GM19351 (cell line): ENCODE results near the gene PRKAG2.

Source experiments
- ATAC-seq: cut with Tn5 transposase; IDR thresholded peaks from one replicate; pipeline ENCODE4 v1.9.1; 2021; ENCODE audit warnings: mild to moderate bottlenecking, moderate library complexity; ENCODE audit not compliant: unreplicated experiment

Gene PRKAG2

GRCh38 chr7:151732834-151733592 is 143.9 kb downstream of the PRKAG2 start:
- ATAC-seq: no peak

GRCh38 chr7:151732292-151732691 is 144.6 kb downstream of the PRKAG2 start:
- no peak for ATAC-seq

- ATAC-seq: no peak
These were observed 145.9 kb downstream of the PRKAG2 start for GRCh38 chr7:151731022-151731441.

- no peak for ATAC-seq
These were observed 146.3 kb downstream of the PRKAG2 start for GRCh38 chr7:151730591-151730990.

GRCh38 chr7:151729521-151729921 is 147.4 kb downstream of the PRKAG2 start:
- ATAC-seq: no peak

- no peak for ATAC-seq
These were observed 148.2 kb downstream of the PRKAG2 start for GRCh38 chr7:151728746-151729145.

- ATAC-seq: no peak
These were observed 148.6 kb downstream of the PRKAG2 start for GRCh38 chr7:151728286-151728660.

GRCh38 chr7:151727579-151728285 is 149.2 kb downstream of the PRKAG2 start:
- peak; percentile 84 for ATAC-seq

- no peak for ATAC-seq
These were observed 150.0 kb downstream of the PRKAG2 start for GRCh38 chr7:151726652-151727578.

GRCh38 chr7:151725844-151726651 is 150.9 kb downstream of the PRKAG2 start:
- ATAC-seq: no peak

- no peak for ATAC-seq
These were observed 151.9 kb downstream of the PRKAG2 start for GRCh38 chr7:151724920-151725584.

GRCh38 chr7:151724250-151724915 is 152.5 kb downstream of the PRKAG2 start:
- ATAC-seq: no peak

- no peak for ATAC-seq
These were observed 153.6 kb downstream of the PRKAG2 start for GRCh38 chr7:151723321-151723720.

GRCh38 chr7:151722533-151722932 is 154.4 kb downstream of the PRKAG2 start:
- no peak for ATAC-seq

- no peak for ATAC-seq
These were observed 155.2 kb downstream of the PRKAG2 start for GRCh38 chr7:151721694-151722093.

- no peak for ATAC-seq
These were observed 155.7 kb downstream of the PRKAG2 start for GRCh38 chr7:151721236-151721635.

- no peak for ATAC-seq
These were observed 156.6 kb downstream of the PRKAG2 start for GRCh38 chr7:151720280-151720679.

- ATAC-seq: no peak
These were observed 157.0 kb downstream of the PRKAG2 start for GRCh38 chr7:151719897-151720242.
